GM21423 (cell line): ENCODE measurements around the gene TLX2.

Experiments used
- ATAC-seq: cut with Tn5 transposase; IDR thresholded peaks from one replicate; pipeline ENCODE4 v1.9.1; 2021; ENCODE audit warnings: mild to moderate bottlenecking, moderate library complexity; ENCODE audit not compliant: unreplicated experiment

The TLX2 gene

GRCh38 chr2:74531666-74532065, 17.4 kb downstream of the TLX2 start:
- ATAC-seq: no peak

GRCh38 chr2:74532222-74532621, 18.0 kb downstream of the TLX2 start:
- ATAC-seq: no peak

GRCh38 chr2:74533464-74533863, 19.2 kb downstream of the TLX2 start:
- ATAC-seq: no peak

- no peak for ATAC-seq
Observed at GRCh38 chr2:74534411-74534810, 20.2 kb downstream of the TLX2 start.

GRCh38 chr2:74535440-74535965, 21.3 kb downstream of the TLX2 start:
- ATAC-seq: no peak

GRCh38 chr2:74536166-74536950, 22.1 kb downstream of the TLX2 start:
- ATAC-seq: no peak

- ATAC-seq: no peak
Observed at GRCh38 chr2:74537140-74537539, 22.9 kb downstream of the TLX2 start.

GRCh38 chr2:74538881-74539339, 24.7 kb downstream of the TLX2 start:
- ATAC-seq: no peak

GRCh38 chr2:74540291-74540690, 26.0 kb downstream of the TLX2 start:
- no peak for ATAC-seq

GRCh38 chr2:74542978-74543377, 28.7 kb downstream of the TLX2 start:
- ATAC-seq: no peak

GRCh38 chr2:74544634-74545033, 30.4 kb downstream of the TLX2 start:
- ATAC-seq: no peak

GRCh38 chr2:74546004-74546403, 31.8 kb downstream of the TLX2 start:
- no peak for ATAC-seq

- ATAC-seq: no peak
Observed at GRCh38 chr2:74548285-74548899, 34.1 kb downstream of the TLX2 start.

GRCh38 chr2:74548900-74549826, 34.9 kb downstream of the TLX2 start:
- ATAC-seq: no peak

- no peak for ATAC-seq
Observed at GRCh38 chr2:74550231-74550630, 36.0 kb downstream of the TLX2 start.

- no peak for ATAC-seq
Observed at GRCh38 chr2:74551530-74551929, 37.3 kb downstream of the TLX2 start.

- ATAC-seq: no peak
Observed at GRCh38 chr2:74551942-74552913, 38.0 kb downstream of the TLX2 start.

- ATAC-seq: no peak
Observed at GRCh38 chr2:74552914-74553811, 38.9 kb downstream of the TLX2 start.
